Mucosa of stomach (tissue), 1 donor: ENCODE data around the gene TRIM69.
"Not testable (repeated sequence)": the region's sequence is repeated elsewhere in the genome, so short reads cannot be mapped to it uniquely, and the experiment has no call there.

Experiments
- H3K27me3 ChIP-seq: one replicate; pipeline ENCODE4 v1.7.0; 2013; ENCODE audit warnings: mild to moderate bottlenecking, low read length; ENCODE audit not compliant: control insufficient read depth, insufficient read depth
- H3K36me3 ChIP-seq: one replicate; pipeline ENCODE4 v1.7.0; 2013; ENCODE audit warnings: low read length; ENCODE audit not compliant: control insufficient read depth, insufficient read depth
- H3K4me1 ChIP-seq: one replicate; pipeline ENCODE4 v1.7.0; 2013; ENCODE audit warnings: mild to moderate bottlenecking, low read length; ENCODE audit not compliant: control insufficient read depth, insufficient read depth
- H3K4me3 ChIP-seq: one replicate; pipeline ENCODE4 v1.7.0; 2013; ENCODE audit warnings: low read length
- H3K9ac ChIP-seq: one replicate; pipeline ENCODE4 v1.7.0; 2013; ENCODE audit warnings: mild to moderate bottlenecking, low read length, moderate library complexity
- H3K9me3 ChIP-seq: one replicate; pipeline ENCODE4 v1.7.0; 2013; ENCODE audit warnings: mild to moderate bottlenecking, low read length, moderate library complexity; ENCODE audit not compliant: control insufficient read depth
- donor health status: Pancreatic carcinoma.

The TRIM69 gene

DNA sequence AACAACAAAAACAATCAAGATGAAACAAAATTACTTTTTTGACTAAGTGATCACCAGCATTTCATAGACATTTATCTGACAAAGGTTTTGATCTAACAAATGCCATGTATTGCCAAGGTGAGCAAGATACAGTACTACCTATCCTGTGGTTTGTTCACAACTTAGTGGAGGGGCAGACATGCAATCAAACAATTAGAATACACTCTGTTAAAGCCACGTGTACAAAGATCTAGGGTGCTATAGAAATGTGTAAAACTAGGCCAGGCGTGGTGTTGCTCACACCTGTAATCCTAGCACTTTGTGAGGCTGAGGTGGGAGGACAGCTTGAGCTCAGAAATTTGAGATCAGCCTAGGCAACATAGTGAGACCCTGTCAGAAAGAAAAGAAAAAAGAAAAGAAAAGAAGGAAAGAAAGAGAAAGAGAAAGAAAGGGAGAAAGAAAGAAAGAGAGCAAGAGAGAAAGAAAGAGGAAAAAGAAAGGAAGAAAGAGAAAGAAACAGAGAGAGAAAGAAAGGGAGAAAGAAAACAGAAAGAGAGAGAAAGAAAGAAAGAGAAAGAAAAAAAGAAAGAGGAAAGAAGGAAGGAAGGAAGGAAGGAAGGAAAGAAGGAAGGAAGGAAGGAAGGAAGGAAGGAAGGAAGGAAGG lies 1.4 kb upstream of the TRIM69 start:
- no peak overlapping the region for H3K9ac ChIP-seq
- no peak overlapping the region for H3K4me3 ChIP-seq
- no peaks in the 10 kb centered on the region for H3K36me3 ChIP-seq
- H3K27me3 ChIP-seq = no peaks in the 10 kb centered on the region
- H3K9me3 ChIP-seq = no peaks in the 10 kb centered on the region
- H3K4me1 ChIP-seq = no peaks in the 10 kb centered on the region

DNA sequence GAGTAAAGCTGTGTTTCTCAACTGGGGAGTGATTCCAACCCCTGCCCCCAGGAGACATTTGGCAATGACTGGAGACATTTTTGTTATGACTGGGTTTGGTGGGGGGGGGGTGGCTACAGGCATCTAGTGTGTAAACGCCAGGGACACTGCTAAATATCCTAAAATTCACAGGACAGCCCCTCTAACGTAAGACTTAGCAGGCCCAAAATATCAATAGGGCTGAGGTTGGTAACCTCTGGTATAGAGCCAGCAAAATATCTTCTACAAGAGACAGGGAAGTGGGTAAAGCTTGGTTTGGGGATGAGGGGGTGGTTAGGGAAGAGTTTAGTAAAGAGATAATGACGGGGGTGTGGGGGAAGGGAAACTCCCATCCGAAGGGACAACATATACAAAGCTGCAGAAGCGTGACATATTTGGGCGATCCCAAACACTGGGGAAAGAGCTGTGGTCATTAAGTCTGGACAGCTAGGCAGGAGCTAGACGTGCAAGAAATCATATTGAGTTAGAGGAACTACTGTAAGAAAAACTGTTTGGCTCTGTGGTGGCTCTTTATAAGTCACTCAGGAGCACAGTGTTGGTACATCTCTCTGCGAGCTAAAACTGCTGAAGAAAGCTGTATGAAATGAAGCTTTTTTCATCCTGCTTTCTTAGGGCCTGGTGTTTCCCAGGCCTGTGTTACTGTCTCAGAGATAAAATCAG lies 697 bp upstream of the TRIM69 start:
- no peak overlapping the region for H3K4me3 ChIP-seq
- no peaks in the 10 kb centered on the region for H3K27me3 ChIP-seq
- H3K9me3 ChIP-seq = no peaks in the 10 kb centered on the region
- H3K9ac ChIP-seq = peak overlapping the region; percentile 27
- no peaks in the 10 kb centered on the region for H3K36me3 ChIP-seq
- H3K4me1 ChIP-seq = no peaks in the 10 kb centered on the region

DNA sequence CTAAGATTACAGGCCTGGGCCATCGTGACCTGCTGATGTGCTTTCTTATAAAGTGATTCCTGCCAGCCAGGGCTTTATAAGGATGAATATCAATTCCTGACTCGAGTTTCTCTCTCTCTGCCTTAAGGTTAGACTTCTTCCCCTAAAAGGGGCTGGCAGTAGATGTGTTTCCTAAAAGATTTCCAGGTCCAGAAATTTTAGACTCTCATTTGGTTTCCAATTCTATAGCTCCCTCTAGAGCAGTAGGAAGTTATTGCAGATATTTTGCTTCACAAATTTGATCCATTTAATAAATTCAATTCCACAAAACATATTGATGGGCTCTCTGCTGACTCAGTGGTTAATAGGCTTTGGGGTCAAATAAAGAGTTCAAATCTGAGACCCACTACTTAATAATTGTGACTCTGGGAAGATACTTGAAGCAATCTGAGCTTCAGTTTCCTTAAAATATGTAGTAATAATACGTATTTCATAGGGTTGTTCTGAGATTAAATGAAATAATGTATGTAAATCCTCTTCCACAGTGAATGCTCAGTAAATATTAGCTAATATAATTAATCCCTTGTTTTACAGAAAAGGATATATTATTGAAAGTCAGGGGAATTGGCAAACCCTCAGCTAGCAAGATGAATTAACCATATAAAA lies 2.1 kb downstream of the TRIM69 start:
- no peak overlapping the region for H3K9ac ChIP-seq
- no peak overlapping the region for H3K4me3 ChIP-seq
- H3K36me3 ChIP-seq = no peaks in the 10 kb centered on the region

DNA sequence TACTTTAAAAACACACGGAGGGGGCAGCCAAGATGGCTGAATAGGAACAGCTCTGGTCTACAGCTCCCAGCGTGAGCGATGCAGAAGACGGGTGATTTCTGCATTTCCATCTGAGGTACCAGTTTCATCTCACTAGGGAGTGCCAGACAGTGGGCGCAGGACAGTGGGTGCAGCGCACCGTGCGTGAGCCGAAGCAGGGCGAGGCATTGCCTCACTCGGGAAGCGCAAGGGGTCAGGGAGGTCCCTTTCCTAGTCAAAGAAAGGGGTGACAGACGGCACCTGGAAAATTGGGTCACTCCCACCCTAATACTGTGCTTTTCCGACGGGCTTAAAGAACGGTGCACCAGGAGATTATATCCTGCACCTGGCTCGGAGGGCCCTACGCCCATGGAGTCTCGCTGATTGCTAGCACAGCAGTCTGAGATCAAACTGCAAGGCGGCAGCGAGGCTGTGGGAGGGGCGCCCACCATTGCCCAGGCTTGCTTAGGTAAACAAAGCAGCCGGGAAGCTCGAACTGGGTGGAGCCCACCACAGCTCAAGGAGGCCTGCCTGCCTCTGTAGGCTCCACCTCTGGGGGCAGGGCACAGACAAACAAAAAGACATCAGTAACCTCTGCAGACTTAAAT lies 3.0 kb downstream of the TRIM69 start:
- H3K36me3 ChIP-seq, H3K27me3 ChIP-seq, H3K9ac ChIP-seq, H3K9me3 ChIP-seq, H3K4me3 ChIP-seq, H3K4me1 ChIP-seq: not testable (repeated sequence)

More for the DNA sequence above, 2.1 kb downstream of the TRIM69 start:
- no peaks in the 10 kb centered on the region for H3K27me3 ChIP-seq
- H3K4me1 ChIP-seq = no peaks in the 10 kb centered on the region
- H3K9me3 ChIP-seq = no peaks in the 10 kb centered on the region

DNA sequence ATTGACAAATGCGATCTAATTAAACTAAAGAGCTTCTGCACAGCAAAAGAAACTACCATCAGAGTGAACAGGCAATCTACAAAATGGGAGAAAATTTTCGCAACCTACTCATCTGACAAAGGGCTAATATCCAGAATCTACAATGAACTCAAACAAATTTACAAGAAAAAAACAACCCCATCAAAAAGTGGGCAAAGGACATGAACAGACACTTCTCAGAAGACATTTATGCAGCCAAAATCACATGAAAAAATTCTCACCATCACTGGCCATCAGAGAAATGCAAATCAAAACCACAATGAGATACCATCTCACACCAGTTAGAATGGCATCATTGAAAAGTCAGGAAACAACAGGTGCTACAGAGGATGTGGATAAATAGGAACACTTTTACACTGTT lies 7.1 kb downstream of the TRIM69 start:
- not testable (repeated sequence) for H3K4me1 ChIP-seq

DNA sequence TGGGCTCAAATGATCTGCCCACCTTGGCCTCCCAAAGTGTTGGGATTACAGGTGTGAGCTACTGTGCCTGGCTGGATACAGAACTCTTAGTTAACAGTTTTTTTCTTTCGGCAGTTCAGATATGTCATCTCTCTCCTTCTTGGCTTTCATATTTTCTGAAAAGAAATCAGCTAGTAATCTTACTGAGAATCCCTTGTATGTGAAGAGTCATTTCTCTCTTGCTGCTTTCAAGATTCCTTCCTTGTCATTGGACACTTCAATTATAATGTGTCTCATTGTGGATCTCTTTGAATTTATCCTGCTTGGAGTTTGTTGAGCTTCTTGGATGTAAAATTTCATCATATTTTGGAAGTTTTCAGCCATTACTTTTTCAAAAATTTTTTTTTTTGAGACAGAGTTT lies 17.0 kb downstream of the TRIM69 start:
- Histone ChIP-seq H3K36me3 (no peaks in the 10 kb centered on the region), H3K27me3 (no peaks in the 10 kb centered on the region), H3K9ac (no peak overlapping the region), H3K9me3 (no peaks in the 10 kb centered on the region), H3K4me3 (no peak overlapping the region), H3K4me1 (no peaks in the 10 kb centered on the region)

More for the DNA sequence above, 7.1 kb downstream of the TRIM69 start:
- not testable (repeated sequence) for H3K36me3 ChIP-seq, H3K9ac ChIP-seq, H3K4me3 ChIP-seq, H3K27me3 ChIP-seq, H3K9me3 ChIP-seq

DNA sequence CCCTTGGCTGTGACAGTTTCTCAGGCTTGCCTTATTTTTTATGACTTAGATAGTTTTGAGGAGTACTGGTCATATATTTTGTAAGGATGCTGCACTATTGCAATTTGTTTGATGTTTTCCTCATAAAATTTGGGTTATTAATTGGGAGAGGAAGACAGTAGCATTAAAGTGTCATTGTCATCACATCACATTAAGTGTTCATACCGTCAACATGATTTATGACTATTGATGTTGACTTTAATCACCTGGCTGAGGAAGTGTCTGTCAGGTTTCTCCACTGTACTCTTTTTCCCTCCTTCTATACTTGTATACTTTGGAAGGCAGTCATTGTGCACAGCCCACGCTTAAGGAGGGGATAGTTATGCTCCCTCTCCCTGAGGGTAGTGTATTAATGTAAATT lies 26.9 kb downstream of the TRIM69 start:
- Histone ChIP-seq H3K27me3 (no peaks in the 10 kb centered on the region), H3K4me1 (no peaks in the 10 kb centered on the region), H3K4me3 (no peak overlapping the region), H3K9ac (no peak overlapping the region), H3K9me3 (no peaks in the 10 kb centered on the region), H3K36me3 (no peaks in the 10 kb centered on the region)

DNA sequence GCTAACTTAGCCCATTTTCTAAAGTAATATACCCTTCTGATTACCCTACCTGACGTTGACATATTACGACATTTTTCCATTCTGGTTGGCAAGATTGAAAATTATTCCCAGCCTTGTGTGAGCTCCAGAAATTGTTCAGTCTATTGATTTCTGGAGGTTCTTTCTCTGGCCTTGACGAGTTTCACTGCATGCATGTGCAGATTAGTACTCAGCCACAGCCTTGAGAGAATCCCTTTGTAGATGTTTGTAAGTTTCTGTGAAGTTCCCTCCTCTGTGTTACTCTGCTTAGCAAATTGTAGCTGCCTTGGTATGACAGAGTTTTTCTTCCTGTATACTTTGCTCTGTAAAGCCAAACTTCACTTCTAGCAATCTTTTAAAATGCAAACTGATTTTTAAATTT lies 27.5 kb downstream of the TRIM69 start:
- no peaks in the 10 kb centered on the region for H3K36me3 ChIP-seq
- no peak overlapping the region for H3K4me3 ChIP-seq
- H3K9ac ChIP-seq = no peak overlapping the region
- no peaks in the 10 kb centered on the region for H3K9me3 ChIP-seq
- H3K27me3 ChIP-seq = no peaks in the 10 kb centered on the region
- no peaks in the 10 kb centered on the region for H3K4me1 ChIP-seq

DNA sequence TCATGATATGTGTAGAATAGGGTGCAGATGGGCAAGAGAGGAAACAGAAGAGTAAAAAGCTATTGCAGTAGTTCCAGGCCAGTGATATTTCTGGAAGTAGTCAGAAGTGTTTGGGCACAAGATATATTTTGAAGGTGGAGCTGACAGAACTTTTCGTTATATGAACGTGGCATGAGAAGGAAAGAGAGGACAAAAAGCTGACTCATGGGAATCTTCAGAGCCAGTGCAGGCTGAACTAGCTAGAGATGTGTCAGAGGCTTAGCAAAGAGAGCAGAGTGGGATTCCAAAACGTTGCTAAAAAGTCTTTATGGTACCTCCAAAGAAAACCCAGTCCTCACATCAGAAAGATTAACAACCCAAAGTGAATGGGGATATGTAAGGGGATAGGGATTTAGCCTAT lies 28.7 kb downstream of the TRIM69 start:
- H3K36me3 ChIP-seq = no peaks in the 10 kb centered on the region
- no peaks in the 10 kb centered on the region for H3K9me3 ChIP-seq
- no peak overlapping the region for H3K4me3 ChIP-seq
- H3K9ac ChIP-seq = no peak overlapping the region
- no peaks in the 10 kb centered on the region for H3K4me1 ChIP-seq
- no peaks in the 10 kb centered on the region for H3K27me3 ChIP-seq

DNA sequence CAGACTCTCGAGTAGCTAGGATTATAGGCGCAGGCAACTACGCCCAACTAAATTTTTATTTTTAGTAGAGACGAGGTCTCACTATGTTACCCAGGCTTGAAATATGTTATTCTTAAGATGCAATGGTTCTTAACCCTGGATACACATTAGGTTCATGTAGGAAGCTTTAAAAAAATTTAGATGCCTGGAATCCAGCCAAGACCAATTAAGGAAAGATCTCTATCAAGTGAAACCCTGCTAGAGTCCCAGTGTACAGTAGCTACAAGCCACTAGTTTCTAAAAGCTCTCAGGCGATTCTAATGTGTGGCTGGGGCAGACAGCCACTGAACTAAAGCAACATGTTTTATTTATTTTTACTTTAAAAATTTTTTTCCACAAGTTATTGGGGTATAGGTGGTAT lies 33.2 kb downstream of the TRIM69 start:
- Histone ChIP-seq H3K36me3 (no peaks in the 10 kb centered on the region), H3K9ac (no peak overlapping the region), H3K4me3 (no peak overlapping the region), H3K4me1 (no peaks in the 10 kb centered on the region), H3K9me3 (no peaks in the 10 kb centered on the region), H3K27me3 (no peaks in the 10 kb centered on the region)

DNA sequence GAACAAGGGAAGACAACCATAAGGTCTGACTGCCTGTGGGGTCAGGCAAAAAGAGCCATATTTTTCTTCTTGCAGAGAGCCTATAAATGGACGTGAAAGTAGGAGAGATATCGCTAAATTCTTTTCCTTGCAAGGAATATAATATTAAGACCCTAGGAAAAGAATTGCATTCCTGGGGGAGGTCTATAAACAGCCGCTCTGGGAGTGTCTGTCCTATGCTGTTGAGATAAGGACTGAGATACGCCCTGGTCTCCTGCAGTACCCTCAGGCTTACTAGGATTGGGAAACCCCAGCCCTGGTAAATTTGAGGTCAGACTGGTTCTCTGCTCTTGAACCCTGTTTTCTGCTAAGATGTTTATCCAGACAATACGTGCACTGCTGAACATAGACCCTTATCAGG lies 34.4 kb downstream of the TRIM69 start:
- H3K4me3 ChIP-seq, H3K36me3 ChIP-seq, H3K9me3 ChIP-seq, H3K4me1 ChIP-seq, H3K27me3 ChIP-seq, H3K9ac ChIP-seq: not testable (repeated sequence)

DNA sequence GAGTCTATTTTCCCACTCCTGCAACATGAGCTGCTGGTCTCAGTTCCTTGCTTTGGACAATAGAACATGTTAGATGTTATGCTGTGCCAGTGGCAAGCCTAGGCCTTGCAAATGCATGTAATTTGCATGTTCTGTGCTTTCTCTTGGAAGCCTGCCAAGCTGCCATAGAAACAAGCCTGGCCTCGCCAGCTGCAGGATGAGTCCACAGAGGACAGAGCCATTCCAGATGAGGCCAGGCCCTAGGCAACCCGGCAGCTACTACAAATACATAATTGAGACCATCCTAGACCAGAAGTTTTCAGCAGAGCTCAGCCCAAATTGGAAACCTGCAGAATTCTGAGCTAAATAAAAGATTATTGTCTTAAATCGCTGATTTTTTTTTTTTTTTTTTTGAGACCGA lies 39.6 kb downstream of the TRIM69 start:
- H3K9ac ChIP-seq = no peak overlapping the region
- no peaks in the 10 kb centered on the region for H3K27me3 ChIP-seq
- no peaks in the 10 kb centered on the region for H3K9me3 ChIP-seq
- no peaks in the 10 kb centered on the region for H3K4me1 ChIP-seq
- H3K4me3 ChIP-seq = no peak overlapping the region
- no peaks in the 10 kb centered on the region for H3K36me3 ChIP-seq
